A673 (cell line): ENCODE results near the gene COL5A1. TPM values are rescaled to one million over a fixed set of nuclear protein-coding genes. Genes with fewer than 3 reads are reported as not detected.

Source experiments
- BruUV-seq: library from RNA; stranded (reverse); fragments of 400-500 nt; replicated peaks from 2 replicates; lab custom pipeline; 2021; lab: Mats Ljungman, UMichigan
- CTCF ChIA-PET: fragments of 300-600 bp; sonication (Branson Sonifier 250); formaldehyde crosslinking; loops from one replicate; lab custom pipeline; 2022; ENCODE audit warnings: antibody characterized with exemption; lab: Charles Lee
- POLR2A ChIA-PET: fragments of 300-600 bp; sonication (Branson Sonifier 250); formaldehyde crosslinking; loops from one replicate; lab custom pipeline; 2022; ENCODE audit warnings: antibody characterized with exemption; ENCODE audit not compliant: low non-redundant PET; lab: Charles Lee
- DNase-seq: peaks from one replicate; pipeline ENCODE4 v3.0.0-alpha.2; 2015; ENCODE audit warnings: low spot score
- H3K27ac ChIP-seq: fragments of 200-600 bp; sonication (generic); 2 replicates; pipeline ENCODE4 v1.5.1; 2016; ENCODE audit warnings: mixed run types, low read depth, mild to moderate bottlenecking, mixed read lengths, antibody characterized with exemption, low read length; ENCODE audit not compliant: poor library complexity, severe bottlenecking
- H3K27me3 ChIP-seq: fragments of 200-600 bp; sonication (generic); replicated peaks from 2 replicates; pipeline ENCODE4 v1.6.1; 2017; ENCODE audit warnings: mixed run types, low read depth, mild to moderate bottlenecking, mixed read lengths, antibody characterized with exemption, low read length; ENCODE audit not compliant: insufficient read depth, poor library complexity
- H3K36me3 ChIP-seq: fragments of 200-600 bp; sonication (generic); 2 replicates; pipeline ENCODE4 v1.6.1; 2016; ENCODE audit warnings: mixed run types, mild to moderate bottlenecking, mixed read lengths, antibody characterized with exemption, low read length; ENCODE audit not compliant: insufficient read depth, poor library complexity, severe bottlenecking
- H3K4me1 ChIP-seq: fragments of 200-600 bp; sonication (generic); 2 replicates; pipeline ENCODE4 v1.6.1; 2017; ENCODE audit warnings: mixed run types, mild to moderate bottlenecking, mixed read lengths, antibody characterized with exemption, low read length; ENCODE audit not compliant: insufficient read depth, poor library complexity, severe bottlenecking
- H3K4me3 ChIP-seq: fragments of 200-600 bp; sonication (generic); 2 replicates; pipeline ENCODE4 v1.5.1; 2016; ENCODE audit warnings: low read depth, mixed run types, mild to moderate bottlenecking, mixed read lengths, low read length; ENCODE audit not compliant: poor library complexity, severe bottlenecking
- H3K9me3 ChIP-seq: fragments of 200-600 bp; sonication (generic); 2 replicates; pipeline ENCODE4 v1.6.1; 2016; ENCODE audit warnings: mixed run types, low read depth, mild to moderate bottlenecking, mixed read lengths, antibody characterized with exemption, low read length; ENCODE audit not compliant: poor library complexity, severe bottlenecking
- CTCF ChIP-seq: fragments of 300-800, 200-600 bp; sonication (generic); conservative IDR thresholded peaks from 2 replicates; pipeline ENCODE4 v1.5.1; 2017; ENCODE audit warnings: low read depth, mild to moderate bottlenecking, antibody characterized with exemption, low read length, moderate library complexity, mixed read lengths
- EZH2 ChIP-seq: fragments of 200-600 bp; sonication (generic); IDR thresholded peaks from 2 replicates; pipeline ENCODE4 v1.6.1; 2017; ENCODE audit warnings: borderline replicate concordance, low read depth, mild to moderate bottlenecking, mixed read lengths, antibody characterized with exemption, low read length; ENCODE audit not compliant: poor library complexity, severe bottlenecking
- intact Hi-C: fragments of 100-400 bp; cut with micrococcal nuclease; formaldehyde crosslinking; loops from one replicate; pipeline ENCODE4 v1.10.0; 2022; ENCODE audit not compliant: unreplicated experiment
- total RNA-seq: library from RNA; stranded (reverse); gene quantifications from 2 replicates; pipeline ENCODE4 v1.2.3, GENCODE V29; 2021

The COL5A1 gene
- total RNA-seq, 1 experiment from 2014 or later: 33.6 TPM

- H3K9me3 ChIP-seq: no peaks in the 10 kb centered on the region
- no peak overlapping the region for H3K4me3 ChIP-seq
- BruUV-seq: no TSS peak
- H3K27ac ChIP-seq: no peak overlapping the region
- no peak for TF ChIP-seq CTCF
- TF ChIP-seq EZH2: no peak
- H3K4me1 ChIP-seq: no peaks in the 10 kb centered on the region
- H3K36me3 ChIP-seq: peaks cover 13% of the 10 kb centered on the region
- no peaks in the 10 kb centered on the region for H3K27me3 ChIP-seq
- ChIA-PET POLR2A (no interaction called here), CTCF (no interaction called here)
- no peak for DNase-seq
- intact Hi-C loops: no loop called here
Measured at GRCh38 chr9:134747951-134748489, 106.4 kb downstream of the COL5A1 start.

GRCh38 chr9:134748591-134748990, 107.0 kb downstream of the COL5A1 start:
- BruUV-seq: no TSS peak
- no peaks in the 10 kb centered on the region for H3K4me1 ChIP-seq
- H3K27ac ChIP-seq: no peak overlapping the region
- TF ChIP-seq CTCF: no peak
- TF ChIP-seq EZH2: no peak
- no peak for DNase-seq
- peaks cover 13% of the 10 kb centered on the region for H3K36me3 ChIP-seq
- no peaks in the 10 kb centered on the region for H3K27me3 ChIP-seq
- H3K9me3 ChIP-seq: no peaks in the 10 kb centered on the region
- H3K4me3 ChIP-seq: no peak overlapping the region
- ChIA-PET CTCF (no interaction called here), POLR2A (no interaction called here)
- intact Hi-C loops: no loop called here

- H3K36me3 ChIP-seq: peaks cover 13% of the 10 kb centered on the region
- no peaks in the 10 kb centered on the region for H3K27me3 ChIP-seq
- intact Hi-C loops: no loop called here
- POLR2A ChIA-PET: no interaction called here
- TF ChIP-seq CTCF: no peak
- no TSS peak for BruUV-seq
- CTCF ChIA-PET: no interaction called here
- H3K9me3 ChIP-seq: no peaks in the 10 kb centered on the region
- no peak overlapping the region for H3K4me3 ChIP-seq
- DNase-seq: no peak
- H3K4me1 ChIP-seq: no peaks in the 10 kb centered on the region
- H3K27ac ChIP-seq: no peak overlapping the region
Measured at GRCh38 chr9:134750450-134751155, 109.0 kb downstream of the COL5A1 start.
